ENCODE measurements around the gene HSPA4L.

Gene HSPA4L

DNA sequence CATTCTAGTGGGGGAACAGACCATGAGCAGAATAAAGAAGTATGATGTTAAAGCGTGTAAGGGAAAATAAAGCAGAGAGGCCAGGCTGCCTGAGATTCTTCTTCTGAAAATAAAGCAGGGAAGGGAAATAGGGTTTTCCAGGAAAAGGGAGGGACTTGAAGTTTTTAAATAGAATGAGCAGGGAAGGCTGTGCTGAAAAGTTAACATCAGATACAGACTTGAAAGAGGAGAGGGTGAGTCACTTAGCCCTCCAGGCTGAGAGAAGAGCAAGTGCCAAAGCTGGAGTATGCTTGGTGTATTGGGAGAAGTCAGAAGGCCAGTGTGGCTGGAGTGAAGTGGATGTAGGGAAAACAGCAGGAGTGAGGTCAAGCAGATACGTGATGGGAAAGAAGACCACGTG is 88.6 kb downstream of the HSPA4L start:
- DNase-seq: no peak

- DNase-seq: no peak
Observed at GRCh38 chr4:127875791-127876190, 93.7 kb downstream of the HSPA4L start.

DNA sequence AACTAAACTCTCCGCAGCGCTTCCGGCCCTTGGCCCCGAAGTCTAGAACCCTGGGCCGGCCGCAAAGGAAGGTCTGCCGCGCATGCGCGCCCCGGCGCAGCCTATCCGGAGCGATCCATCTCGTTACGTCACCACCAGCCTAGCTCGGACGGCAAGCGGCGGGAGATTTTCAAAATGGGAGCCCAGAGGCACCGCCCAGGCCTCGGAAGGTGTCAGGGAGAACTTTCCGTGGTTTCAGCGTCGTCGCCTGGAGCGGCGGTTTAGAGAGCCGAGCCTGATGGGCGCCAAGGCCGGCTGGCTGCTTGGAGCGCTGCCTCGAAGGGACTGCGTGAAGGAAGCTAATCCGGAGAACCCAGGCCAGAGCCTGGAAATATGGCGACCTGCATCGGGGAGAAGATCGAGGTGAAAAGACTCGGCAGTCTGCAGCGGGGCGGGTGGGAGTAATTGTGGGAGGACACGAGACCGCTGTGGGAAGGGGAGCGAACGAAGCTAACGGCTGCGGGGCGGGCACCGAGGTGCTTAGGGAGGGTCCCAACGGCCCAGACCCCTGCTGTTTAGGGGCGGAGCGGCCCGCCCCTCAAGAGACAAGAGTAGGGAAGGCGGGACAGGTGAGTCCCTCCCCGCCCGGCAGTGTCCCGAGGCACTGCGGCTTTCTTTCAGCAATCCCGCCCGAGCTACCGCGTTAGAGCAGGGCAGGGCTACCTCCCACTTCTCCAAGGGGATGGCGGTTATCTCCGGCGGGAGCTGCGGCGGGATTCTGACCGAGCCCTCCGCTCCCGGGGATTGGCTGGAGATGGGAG is 98.8 kb downstream of the HSPA4L start, which contains the start of gene PLK4:
TSS of gene PLK4 (plus strand) at position 131 of the 800 bp plus-strand sequence. CDS start at position 373, 242 bp downstream.
- peak; percentile 90 for DNase-seq

GRCh38 chr4:127881563-127881864 is 99.4 kb downstream of the HSPA4L start:
- DNase-seq: no peak

DNA sequence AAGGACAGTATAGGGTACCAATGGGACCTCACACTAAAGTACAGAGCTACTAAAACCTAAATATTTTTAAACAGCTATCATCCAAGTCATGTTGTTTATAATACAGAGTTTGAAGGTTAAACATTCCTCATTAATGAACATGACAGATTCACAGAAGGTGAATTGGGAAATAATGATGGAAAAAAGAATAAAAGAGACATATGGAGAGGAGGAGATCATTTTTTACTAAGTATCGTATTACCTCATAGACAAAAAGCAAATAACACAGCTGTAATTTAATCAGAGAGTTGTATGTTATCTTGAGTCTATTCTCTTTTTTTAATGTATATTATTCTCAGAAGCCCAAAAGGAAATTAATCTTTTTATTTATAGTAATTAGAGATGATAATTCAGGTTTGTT is 106.4 kb downstream of the HSPA4L start:
- DNase-seq: no peak

DNA sequence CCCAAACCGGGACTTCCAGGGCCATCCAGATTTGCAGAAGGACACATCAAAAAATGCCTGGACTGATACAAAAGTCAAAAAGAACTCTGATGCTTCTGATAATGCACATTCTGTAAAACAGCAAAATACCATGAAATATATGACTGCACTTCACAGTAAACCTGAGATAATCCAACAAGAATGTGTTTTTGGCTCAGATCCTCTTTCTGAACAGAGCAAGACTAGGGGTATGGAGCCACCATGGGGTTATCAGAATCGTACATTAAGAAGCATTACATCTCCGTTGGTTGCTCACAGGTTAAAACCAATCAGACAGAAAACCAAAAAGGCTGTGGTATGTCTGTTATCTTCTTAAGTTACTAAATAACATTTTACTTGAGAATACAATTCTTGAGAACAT is 107.8 kb downstream of the HSPA4L start:
- DNase-seq: no peak
